Right forelimb (tissue), 1 donor: ENCODE data around the gene ADAMTS6.

ENCODE experiments used
- DNase-seq: peaks from one replicate; pipeline ENCODE4 v3.0.0-alpha.2; 2018

The ADAMTS6 gene

DNA sequence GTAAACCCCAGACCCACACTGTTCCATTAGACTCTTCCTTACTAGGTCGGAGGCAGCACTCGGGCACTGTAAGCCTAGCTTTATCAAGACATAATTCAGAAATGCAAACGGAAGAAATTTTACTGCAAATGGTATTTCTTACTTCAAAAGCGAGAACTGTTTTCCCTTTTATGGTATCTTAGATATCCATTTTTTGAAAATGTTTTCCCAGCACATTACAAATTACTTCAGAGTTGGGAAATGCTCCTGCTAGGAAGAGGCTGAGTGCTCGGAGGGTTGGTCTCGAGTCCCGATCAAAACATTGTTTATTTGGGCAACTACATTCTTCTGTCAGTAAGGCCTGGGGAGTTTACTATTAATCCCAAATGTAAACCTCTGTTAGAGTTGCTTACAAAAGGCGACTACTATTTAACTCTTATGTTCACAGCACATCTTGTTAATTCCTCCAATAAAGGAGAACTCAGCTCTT, 380.1 kb downstream of the ADAMTS6 start:
- DNase-seq: no peak

DNA sequence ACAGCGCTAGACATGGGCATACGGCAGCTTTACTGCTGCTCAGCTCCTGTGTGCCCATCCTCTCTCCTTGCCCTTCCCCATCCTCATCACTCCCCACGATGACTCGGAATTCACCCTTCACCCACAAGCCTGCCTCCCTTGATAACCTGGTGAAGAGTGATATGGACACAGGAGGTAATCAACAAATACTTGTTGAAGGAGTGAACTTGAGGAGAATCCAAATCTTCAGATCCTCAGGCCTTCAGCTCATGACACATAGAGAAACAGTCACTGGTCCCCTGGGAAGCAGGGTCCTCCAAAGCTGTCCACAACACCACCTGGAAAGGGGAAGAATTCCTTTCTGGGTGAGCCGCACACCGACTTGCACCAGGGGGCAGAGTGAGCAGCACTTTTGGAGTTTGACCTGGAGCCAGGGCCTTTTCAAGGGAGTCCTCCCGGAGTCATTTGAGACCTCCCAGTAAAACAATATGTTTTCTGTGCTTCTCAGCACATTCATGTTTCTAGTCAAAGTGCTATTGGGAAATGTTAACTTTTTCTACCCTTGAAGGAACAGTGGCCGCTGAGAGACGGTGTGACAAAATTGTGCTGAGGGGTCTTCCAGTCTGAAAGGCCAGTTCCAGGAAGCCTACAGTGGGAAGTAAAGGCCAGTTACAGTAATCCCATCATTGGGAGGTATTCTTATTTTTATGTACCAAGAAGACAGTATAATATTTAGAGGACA, 380.6 kb downstream of the ADAMTS6 start:
- peak; percentile 72 for DNase-seq
